ENCODE data around the gene TLX3.

Gene TLX3

GRCh38 chr5:171306781-171307591 lies 2.1 kb upstream of the TLX3 start:
- no peak for DNase-seq

- DNase-seq, result no peak
Measured at GRCh38 chr5:171307789-171308452, 1.1 kb upstream of the TLX3 start.

GRCh38 chr5:171309276-171310211 lies 496 bp downstream of the TLX3 start:
- DNase-seq, result no peak

- no peak for DNase-seq
Measured at GRCh38 chr5:171310212-171310818, 1.3 kb downstream of the TLX3 start.

GRCh38 chr5:171310819-171311321 lies 1.8 kb downstream of the TLX3 start:
- no peak for DNase-seq

GRCh38 chr5:171311322-171312077 lies 2.5 kb downstream of the TLX3 start:
- DNase-seq, result peak; percentile 32

- DNase-seq, result no peak
Measured at GRCh38 chr5:171312129-171312974, 3.3 kb downstream of the TLX3 start.

- DNase-seq, result no peak
Measured at GRCh38 chr5:171313481-171314206, 4.6 kb downstream of the TLX3 start.

- DNase-seq, result no peak
Measured at GRCh38 chr5:171314728-171315385, 5.8 kb downstream of the TLX3 start.

GRCh38 chr5:171315386-171315891 lies 6.4 kb downstream of the TLX3 start:
- no peak for DNase-seq

- DNase-seq, result no peak
Measured at GRCh38 chr5:171315925-171316257, 6.8 kb downstream of the TLX3 start.

GRCh38 chr5:171316258-171317121 lies 7.4 kb downstream of the TLX3 start:
- DNase-seq, result no peak

GRCh38 chr5:171317230-171317629 lies 8.2 kb downstream of the TLX3 start:
- DNase-seq, result no peak

- no peak for DNase-seq
Measured at GRCh38 chr5:171318026-171318425, 9.0 kb downstream of the TLX3 start.

- DNase-seq, result no peak
Measured at GRCh38 chr5:171321447-171321846, 12.4 kb downstream of the TLX3 start.

GRCh38 chr5:171322527-171322926 lies 13.5 kb downstream of the TLX3 start:
- DNase-seq, result no peak

GRCh38 chr5:171323007-171323406 lies 14.0 kb downstream of the TLX3 start:
- no peak for DNase-seq
